Stimulated activated CD4-positive, alpha-beta T cell treated with anti-CD3 and anti-CD28 coated beads, Interleukin-2, amount 100 ng/mL, for 4 hours (primary cell): ENCODE data around the gene SCN4B.
"Not testable (repeated sequence)": the region's sequence is repeated elsewhere in the genome, so short reads cannot be mapped to it uniquely, and the experiment has no call there.

Experiments used
- DNase-seq: peaks from one replicate; pipeline ENCODE4 v3.0.0-alpha.2; 2020; ENCODE audit warnings: low read depth

The SCN4B gene

GRCh38 chr11:118152552-118153471 is at the start of gene SCN4B:
SCN4B (minus strand) TSS chr11:118152823; CDS start chr11:118152673, 150 bp downstream.
- DNase-seq: no peak

GRCh38 chr11:118201966-118202365 is 49.3 kb upstream of the SCN4B start:
- DNase-seq: no peak

- DNase-seq: peak; percentile 39
These were observed 48.5 kb upstream of the SCN4B start for GRCh38 chr11:118200901-118201680.

- DNase-seq: no peak
These were observed 47.9 kb upstream of the SCN4B start for GRCh38 chr11:118200497-118200896.

- no peak for DNase-seq
These were observed 46.5 kb upstream of the SCN4B start for GRCh38 chr11:118199135-118199534.

- peak; percentile 79 for DNase-seq
These were observed 45.7 kb upstream of the SCN4B start for GRCh38 chr11:118198370-118198769.

- no peak for DNase-seq
These were observed 42.4 kb upstream of the SCN4B start for GRCh38 chr11:118194835-118195627.

GRCh38 chr11:118193910-118194566 is 41.4 kb upstream of the SCN4B start:
- no peak for DNase-seq

- DNase-seq: not testable (repeated sequence)
These were observed 40.2 kb upstream of the SCN4B start for GRCh38 chr11:118192817-118193216.

- DNase-seq: not testable (repeated sequence)
These were observed 38.4 kb upstream of the SCN4B start for GRCh38 chr11:118190942-118191506.

GRCh38 chr11:118186346-118187107 is 33.9 kb upstream of the SCN4B start:
- no peak for DNase-seq

- no peak for DNase-seq
These were observed 32.4 kb upstream of the SCN4B start for GRCh38 chr11:118184784-118185579.

- not testable (repeated sequence) for DNase-seq
These were observed 31.1 kb upstream of the SCN4B start for GRCh38 chr11:118183691-118184090.

GRCh38 chr11:118180300-118180703 is 27.7 kb upstream of the SCN4B start:
- no peak for DNase-seq

GRCh38 chr11:118176778-118177134 is 24.1 kb upstream of the SCN4B start:
- DNase-seq: no peak

- DNase-seq: no peak
These were observed 23.6 kb upstream of the SCN4B start, which contains the start of gene SCN2B for GRCh38 chr11:118175993-118176777. SCN2B (minus strand) TSS chr11:118176639; CDS start chr11:118176431, 208 bp downstream.

- DNase-seq: no peak
These were observed 22.7 kb upstream of the SCN4B start for GRCh38 chr11:118175031-118175992.
